Measurements from ENCODE around the gene STARD5.
A peak's percentile ranks its signal among the peaks of the same experiment; 100 is the strongest.
"Not testable (repeated sequence)": the region's sequence is repeated elsewhere in the genome, so short reads cannot be mapped to it uniquely, and the experiment has no call there.

STARD5 gene

GRCh38 chr15:81323944-81324881, at the start of gene STARD5:
Gene STARD5 (minus strand): TSS chr15:81324141. CDS start chr15:81324099, 42 bp downstream.
- DNase-seq (ENCODE audit: low read depth): peak; percentile 93

DNA sequence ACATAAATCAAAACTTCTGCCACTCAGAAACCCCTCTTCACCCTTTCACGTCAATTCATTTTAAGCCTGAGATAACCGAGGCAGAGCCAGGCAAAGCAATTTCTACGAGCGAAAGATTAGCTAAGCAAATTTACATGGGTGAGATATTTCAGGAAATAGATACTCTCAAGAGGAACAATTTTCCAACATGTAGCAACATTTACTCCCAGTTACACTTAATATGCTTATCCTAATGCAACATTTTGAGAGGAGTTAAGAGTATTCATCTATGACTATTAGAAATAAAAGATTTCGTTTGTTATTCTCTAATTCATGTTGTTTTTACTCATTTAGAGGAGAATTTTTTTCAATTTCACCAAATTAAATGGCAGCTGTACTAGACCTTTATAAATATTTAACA, 49.2 kb upstream of the STARD5 start:
- no peak for DNase-seq (ENCODE audit: low read depth)

DNA sequence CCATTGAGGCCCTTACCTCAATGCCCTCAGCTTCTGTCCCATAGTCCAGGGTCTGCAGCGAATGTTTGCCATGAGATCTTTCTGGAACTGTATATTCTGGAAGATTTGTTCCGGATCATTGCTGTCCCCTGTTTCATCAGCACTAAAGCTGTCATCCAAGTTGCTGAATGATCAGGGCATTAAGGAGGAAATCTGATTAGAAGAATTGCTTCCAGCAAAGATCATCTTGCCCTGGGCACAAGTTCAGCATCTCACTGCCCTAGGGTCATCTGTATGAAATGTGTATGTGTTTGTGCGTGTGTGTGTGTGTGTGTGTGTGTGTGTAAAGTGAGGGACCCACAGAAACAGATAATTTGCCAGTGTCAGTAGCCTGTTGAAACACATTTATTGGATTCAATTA, 48.6 kb upstream of the STARD5 start:
- DNase-seq (ENCODE audit: low read depth): no peak

- no peak for DNase-seq (ENCODE audit: low read depth)
These were observed 40.0 kb upstream of the STARD5 start for GRCh38 chr15:81363718-81364500.

DNA sequence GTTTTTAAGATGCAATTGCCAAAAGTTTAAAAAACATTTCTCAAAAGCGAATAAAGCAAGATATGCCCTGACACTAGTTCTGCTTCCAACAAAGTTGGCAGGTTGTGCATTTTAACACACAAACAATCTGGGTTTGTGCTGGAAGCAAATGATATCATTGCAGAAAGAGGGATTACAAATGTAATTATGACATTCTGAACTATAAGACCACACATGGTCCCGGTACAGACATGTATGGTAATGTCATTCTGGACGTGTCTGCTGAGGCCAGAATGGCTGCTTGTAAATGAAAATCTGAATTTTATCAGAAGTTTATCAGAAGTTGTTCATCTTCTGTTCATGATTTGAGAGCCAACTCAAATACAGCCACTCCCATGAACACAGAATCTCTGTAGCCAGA, 39.3 kb upstream of the STARD5 start:
- no peak for DNase-seq (ENCODE audit: low read depth)

DNA sequence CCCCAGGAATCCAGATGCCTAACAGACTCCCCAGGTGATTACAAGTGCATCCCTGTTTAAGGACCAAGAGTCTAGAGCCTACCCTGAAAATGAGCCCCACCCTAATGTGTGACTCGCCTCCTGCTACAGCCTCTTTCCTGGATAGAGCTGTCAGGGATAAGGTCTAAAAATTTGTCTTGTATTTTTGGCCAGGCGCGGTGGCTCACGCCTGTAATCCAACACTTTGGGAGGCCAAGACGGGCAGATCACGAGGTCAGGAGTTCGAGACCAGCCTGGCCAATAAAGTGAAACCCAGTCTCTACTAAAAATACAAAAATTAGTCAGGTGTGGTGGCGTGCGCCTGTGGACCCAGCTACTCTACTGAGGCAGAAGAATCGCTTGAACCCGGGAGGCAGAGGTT, 38.8 kb upstream of the STARD5 start:
- DNase-seq (ENCODE audit: low read depth): no peak

DNA sequence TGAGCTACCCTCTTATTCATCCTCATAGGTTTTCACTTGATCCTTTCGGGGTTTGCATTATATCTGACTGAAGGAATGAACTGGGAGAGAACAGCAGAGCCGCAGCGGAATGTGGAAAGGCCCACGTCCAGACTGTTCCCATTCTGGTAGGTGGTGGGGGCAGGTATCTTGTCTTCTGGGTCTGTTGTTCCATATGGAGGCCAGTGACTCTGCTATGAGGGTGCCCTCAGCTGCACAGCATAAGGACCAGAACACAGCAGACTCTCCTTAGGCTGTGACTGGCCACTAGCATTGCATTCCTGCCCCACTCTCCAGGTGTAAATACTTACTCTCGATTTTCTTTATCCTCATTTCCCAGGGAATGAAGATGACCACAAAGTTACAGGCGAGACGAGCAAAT, 38.0 kb upstream of the STARD5 start:
- DNase-seq (ENCODE audit: low read depth): no peak

DNA sequence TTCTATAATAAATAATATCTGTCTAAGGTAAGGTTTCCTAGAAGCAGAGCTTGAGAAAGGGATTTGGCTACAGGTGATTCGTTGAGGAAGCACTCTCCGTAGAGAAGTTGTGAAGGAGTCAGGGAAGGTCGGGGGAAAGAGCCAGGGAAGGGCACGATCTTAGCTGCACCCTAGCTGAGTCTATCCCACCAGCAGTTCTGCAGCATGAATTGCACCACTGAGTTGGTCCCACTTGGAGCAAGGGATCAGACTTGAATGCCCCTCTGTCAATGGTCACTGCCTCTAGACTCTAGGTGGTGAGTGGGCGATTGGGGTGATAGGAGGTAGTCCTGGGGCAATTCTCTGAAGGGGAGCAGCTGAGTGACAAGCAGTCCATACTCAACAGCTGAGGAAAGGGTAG, 36.5 kb upstream of the STARD5 start:
- DNase-seq (ENCODE audit: low read depth): no peak

DNA sequence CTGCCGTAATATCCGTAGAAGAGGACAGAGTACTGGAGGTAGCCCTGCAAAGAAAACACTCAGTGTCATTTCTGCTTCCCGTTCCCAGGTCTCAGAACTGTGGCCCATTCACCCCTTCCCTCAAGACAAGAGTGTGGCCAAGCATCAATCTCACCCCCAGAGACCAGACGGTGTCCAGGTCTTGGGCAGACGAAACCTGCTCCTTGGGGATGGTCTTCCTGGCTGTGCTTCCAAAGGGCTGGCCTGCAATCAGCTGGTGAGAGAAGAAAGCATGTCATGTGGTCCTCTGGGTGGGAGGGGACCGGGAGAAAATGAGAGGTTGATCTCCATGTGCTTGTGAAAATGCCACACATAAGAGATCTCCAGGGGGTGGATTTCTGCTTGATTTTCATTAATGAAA, 34.3 kb upstream of the STARD5 start:
- DNase-seq (ENCODE audit: low read depth): no peak

- DNase-seq (ENCODE audit: low read depth): no peak
These were observed 33.3 kb upstream of the STARD5 start for GRCh38 chr15:81357180-81357686.

- DNase-seq (ENCODE audit: low read depth): no peak
These were observed 32.3 kb upstream of the STARD5 start for GRCh38 chr15:81356252-81356651.

DNA sequence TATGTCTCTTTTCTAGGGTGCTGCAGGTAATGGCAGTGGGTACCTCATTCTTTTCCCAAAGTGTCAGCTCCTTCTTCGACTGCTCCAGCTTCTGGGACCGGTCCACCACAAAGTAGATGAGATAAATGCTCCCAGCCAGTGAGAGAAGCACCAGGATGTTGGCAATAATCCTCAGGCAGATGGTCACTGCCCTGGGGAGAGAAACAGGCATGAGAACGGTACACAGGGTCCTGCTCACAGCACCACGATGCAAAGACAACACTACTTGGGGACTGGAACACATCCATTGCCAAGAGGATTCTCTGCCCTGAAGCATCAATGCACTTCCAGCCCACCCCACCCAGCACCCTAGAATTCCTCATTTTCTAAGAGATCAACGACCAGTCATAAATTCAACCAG, 27.7 kb upstream of the STARD5 start:
- DNase-seq (ENCODE audit: low read depth): no peak

- DNase-seq (ENCODE audit: low read depth): no peak
These were observed 25.3 kb upstream of the STARD5 start for GRCh38 chr15:81349271-81349670.

DNA sequence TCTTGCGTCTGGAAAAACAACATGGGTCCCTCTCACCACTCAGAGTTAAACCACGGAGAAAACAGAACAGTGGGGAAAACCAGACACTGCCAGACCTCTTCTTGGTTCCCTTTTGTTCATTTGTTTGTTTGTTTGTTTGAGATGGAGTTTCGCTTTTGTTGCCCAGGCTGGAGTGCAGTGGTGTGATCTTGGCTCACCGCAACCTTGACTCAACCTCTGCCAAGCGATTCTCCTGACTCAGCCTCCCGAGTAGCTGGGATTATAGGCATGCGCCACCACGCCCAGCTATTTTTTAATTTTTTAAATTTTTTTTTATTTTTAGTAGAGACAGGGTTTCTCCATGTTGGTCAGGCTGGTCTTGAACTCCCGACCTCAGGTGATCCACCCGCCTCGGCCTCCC, 24.8 kb upstream of the STARD5 start:
- DNase-seq (ENCODE audit: low read depth): not testable (repeated sequence)

- no peak for DNase-seq (ENCODE audit: low read depth)
These were observed 24.0 kb upstream of the STARD5 start for GRCh38 chr15:81347910-81348309.

DNA sequence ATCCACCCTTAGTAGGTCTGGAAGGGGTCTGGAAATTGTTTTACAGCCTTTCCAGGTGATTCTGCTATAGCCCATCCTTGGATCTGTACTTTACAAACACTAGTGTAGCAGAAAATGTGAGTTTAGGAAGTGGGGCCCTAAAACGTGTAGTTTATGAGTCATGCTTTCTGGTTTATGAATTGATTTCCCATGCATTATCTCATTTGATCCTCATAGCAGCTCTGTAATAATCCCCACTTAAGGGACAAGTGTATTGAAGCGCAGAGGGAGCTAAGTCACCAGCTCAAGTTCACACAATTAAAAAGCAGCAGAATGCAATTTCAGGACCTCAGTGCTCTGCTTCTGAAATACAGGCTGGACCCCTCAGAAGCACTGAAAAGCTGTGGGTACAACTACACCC, 22.7 kb upstream of the STARD5 start:
- DNase-seq (ENCODE audit: low read depth): no peak

GRCh38 chr15:81343371-81343770, 19.4 kb upstream of the STARD5 start:
- no peak for DNase-seq (ENCODE audit: low read depth)

DNA sequence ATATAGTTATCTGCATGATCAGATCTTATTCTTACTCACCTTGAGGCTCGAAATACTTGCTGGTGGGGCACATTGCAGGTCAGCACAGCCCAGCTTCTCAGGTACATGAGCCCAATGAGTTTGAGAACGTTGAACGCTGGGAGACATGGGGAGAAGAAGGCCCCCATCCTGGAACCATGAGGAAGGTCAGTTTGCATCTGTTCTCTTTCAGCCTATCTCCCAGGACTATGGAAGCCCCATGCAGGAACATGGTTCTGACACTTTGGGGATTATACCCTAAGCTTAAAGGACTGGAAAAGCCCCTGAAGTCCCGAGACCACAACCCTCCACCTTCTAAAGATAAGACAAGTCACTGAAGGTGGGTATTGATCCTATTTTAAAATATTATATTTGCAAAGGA, 17.4 kb upstream of the STARD5 start:
- no peak for DNase-seq (ENCODE audit: low read depth)

GRCh38 chr15:81339851-81340250, 15.9 kb upstream of the STARD5 start:
- DNase-seq (ENCODE audit: low read depth): no peak

GRCh38 chr15:81339321-81339720, 15.4 kb upstream of the STARD5 start:
- DNase-seq (ENCODE audit: low read depth): no peak

DNA sequence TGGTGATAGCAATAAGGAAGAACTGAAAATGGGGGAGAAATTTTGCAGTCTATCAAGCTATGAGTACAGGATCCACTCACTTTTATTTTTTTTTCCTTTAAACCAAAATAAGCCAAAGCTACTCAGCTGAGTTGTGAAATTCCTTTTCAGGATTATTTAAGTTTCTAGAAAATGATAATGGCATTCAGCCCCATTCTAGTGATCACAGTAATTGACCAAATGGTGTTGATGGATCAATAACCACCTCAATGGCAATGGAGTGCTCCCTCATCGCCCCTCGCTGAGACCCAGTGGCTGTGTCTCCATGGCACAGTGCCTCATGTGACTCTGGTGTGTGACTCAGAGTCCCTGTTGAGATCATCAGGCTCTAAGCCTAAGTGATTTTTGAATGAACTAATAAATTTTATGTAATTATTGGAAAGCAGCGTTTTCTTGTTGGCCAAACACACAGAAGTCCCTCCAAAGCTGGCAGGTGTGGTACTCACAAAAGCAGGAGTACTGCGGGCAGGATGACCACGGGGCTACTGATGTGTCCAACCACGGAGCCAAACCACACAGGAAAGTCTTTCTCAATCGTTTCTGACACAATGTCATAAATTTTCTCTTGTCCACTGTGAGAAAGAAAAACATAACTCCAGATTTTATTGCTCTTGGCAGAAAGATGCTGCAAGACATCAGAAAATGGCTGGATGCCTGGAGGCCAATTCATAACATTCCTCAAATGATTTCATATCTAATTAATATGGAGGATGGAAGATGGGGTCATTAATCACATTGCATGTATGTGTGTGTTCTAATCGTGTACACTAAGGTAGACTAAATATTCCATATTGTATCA, 14.4 kb upstream of the STARD5 start:
- no peak for DNase-seq (ENCODE audit: low read depth)

GRCh38 chr15:81337713-81338157, 13.8 kb upstream of the STARD5 start:
- DNase-seq (ENCODE audit: low read depth): no peak

Measured in CMK (cell line).